ENCODE measurements around the gene FCN3. TPM values are rescaled to one million over a fixed set of nuclear protein-coding genes. Genes with fewer than 3 reads are reported as not detected.

FCN3 gene
- total RNA-seq, 2 donors from 2014 or later: not detected

DNA sequence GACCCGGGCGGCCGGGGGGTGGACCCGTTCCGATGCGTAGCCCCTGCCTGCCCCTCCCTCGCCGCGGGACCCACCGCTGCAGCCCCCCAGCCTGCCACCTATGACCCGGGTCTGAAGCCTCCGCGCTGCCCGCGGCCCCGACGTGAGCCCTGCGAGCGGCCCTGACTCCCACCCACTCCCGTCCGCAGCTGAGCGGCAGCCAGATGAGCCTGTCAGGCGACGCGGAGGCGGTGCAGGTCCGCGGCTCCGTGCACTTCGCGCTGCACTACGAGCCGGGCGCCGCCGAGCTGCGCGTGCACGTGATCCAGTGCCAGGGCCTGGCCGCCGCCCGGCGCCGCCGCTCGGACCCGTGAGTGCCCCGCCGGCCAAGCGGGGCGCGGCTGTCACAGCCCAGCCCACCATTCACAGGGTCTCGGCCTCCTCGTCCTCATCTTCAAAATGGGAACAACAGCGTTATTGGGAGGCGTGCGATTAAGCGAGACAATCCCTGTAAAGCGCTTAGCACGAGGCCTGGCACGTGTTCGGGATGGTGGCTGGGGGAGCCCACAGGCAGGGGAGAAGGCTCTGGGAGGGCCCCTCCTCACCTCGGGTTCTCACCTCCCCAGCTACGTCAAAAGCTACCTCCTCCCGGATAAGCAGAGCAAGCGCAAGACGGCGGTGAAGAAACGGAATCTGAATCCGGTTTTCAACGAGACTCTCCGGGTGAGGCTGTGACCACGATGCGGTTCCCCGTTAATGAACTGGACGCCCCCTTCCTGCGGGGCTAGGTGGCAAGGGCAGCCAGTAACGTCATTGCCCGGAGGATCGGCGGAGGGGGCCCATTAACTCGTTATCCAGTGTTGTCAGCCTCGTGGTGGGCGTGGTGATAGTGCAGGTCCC, 24.6 kb downstream of the FCN3 start:
- Mint-ChIP-seq H3K4me1 (peaks cover 11% of the 10 kb centered on the region), H3K36me3 (ENCODE audit: low read depth) (peaks cover 10% of the 10 kb centered on the region), H3K9me3 (no peaks in the 10 kb centered on the region), H3K4me3 (no peak overlapping the region), H3K27me3 (no peaks in the 10 kb centered on the region), H3K27ac (no peak overlapping the region)
- ATAC-seq (replicated peaks): peak; percentile 82

DNA sequence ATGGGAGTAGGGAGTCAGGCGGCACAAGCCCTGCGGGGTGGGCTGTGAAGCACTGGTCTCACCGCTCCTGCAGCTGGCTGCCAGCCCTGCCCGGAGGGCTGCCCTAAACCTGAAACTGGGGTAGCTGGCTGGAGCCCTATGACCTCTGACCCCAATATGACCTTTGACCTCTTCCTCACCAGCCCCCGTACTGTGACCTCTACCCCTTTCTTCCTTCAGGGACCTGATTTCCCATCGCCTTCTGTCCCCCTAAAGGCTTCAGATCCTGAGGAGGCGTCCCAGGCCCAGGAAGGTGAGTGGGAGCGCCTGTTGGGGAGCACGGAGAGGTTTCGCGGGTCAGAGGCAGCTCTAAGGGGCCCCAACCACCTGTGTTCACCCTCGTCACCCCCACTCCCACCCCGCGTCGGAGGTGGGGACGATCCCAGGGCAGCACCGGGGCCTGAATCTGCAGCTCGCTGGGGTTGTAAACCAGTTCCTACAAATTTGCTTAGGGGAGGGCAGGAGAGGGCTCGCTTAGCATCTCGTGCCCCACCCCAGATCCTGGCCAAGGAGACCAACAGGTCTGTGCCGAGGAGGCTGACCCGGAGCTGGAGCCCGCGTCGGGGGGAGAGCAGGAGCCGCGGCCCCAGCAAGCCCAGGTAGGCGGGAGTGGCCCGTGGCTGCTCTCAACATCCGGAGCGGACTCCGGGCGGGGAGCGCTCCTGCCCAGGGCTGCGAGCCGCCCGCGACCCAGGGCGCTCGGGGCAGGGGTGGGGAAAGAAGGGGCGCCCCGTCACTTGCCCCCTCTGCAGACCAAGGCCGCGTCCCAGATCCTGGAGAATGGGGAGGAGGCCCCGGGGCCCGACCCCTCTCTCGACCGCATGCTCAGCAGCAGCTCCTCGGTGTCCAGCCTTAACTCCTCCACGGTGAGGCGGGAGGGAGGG, 25.5 kb downstream of the FCN3 start:
- H3K4me3 Mint-ChIP-seq: peak overlapping the region; percentile 67
- H3K27me3 Mint-ChIP-seq: no peaks in the 10 kb centered on the region
- no peak overlapping the region for H3K27ac Mint-ChIP-seq
- H3K9me3 Mint-ChIP-seq: no peaks in the 10 kb centered on the region
- ATAC-seq (replicated peaks): peak; percentile 75
- peaks cover 11% of the 10 kb centered on the region for H3K4me1 Mint-ChIP-seq
- H3K36me3 Mint-ChIP-seq (ENCODE audit: low read depth): peaks cover 10% of the 10 kb centered on the region

DNA sequence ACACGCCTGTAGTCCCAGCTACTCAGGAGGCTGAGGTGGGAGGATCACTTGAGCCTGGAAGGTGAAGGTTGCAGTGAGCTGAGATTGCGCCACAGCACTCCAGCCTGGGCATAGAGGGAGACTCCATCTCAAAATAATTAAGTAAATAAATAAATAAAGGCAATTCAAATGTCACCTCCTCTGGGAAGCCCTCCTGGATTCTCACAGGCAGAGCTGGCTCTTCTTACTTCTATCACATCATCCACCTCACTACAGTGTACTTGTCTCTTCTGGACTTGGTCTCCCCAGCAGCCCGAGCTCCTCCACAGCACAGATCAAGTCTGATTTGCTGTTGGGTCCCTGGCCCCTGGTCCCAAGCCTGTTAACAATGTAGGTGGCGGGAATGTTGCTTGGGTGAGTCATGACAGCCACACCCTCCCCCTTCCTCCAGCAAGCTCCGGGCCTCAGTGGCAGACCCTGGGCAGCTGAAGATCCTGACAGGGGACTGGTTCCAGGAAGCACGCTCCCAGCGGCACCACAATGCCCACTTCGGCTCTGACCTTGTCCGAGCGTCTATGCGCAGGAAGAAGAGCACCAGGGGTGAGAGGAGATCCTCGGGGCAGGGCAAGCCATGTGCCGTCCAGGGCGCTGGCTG, 27.5 kb downstream of the FCN3 start:
- ATAC-seq (replicated peaks): no peak
- peaks cover 16% of the 10 kb centered on the region for H3K4me1 Mint-ChIP-seq
- peaks cover 16% of the 10 kb centered on the region for H3K36me3 Mint-ChIP-seq (ENCODE audit: low read depth)
- no peak overlapping the region for H3K4me3 Mint-ChIP-seq
- H3K9me3 Mint-ChIP-seq: no peaks in the 10 kb centered on the region
- H3K27ac Mint-ChIP-seq: peak overlapping the region; percentile 47
- H3K27me3 Mint-ChIP-seq: no peaks in the 10 kb centered on the region

DNA sequence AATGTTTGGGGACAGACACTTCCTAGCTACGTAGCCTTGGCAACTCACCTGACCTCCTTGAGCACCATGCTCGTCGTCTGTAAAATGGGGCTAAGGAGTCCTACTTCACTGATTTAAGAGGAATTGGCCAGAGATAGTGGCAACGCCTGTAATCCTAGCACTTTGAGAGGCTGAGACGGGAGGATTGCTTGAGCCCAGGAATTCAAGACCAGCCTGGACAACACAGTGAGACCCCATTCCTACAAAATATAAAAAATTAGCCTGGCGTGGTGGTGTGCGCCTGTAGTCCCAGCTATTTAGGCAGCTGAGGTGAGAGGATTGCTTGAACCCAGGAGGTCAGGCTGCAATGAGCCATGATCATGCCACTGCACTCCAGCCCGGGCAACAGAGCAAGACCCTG, 28.3 kb downstream of the FCN3 start:
- H3K9me3 Mint-ChIP-seq: no peaks in the 10 kb centered on the region
- peaks cover 18% of the 10 kb centered on the region for H3K4me1 Mint-ChIP-seq
- no peak overlapping the region for H3K4me3 Mint-ChIP-seq
- H3K36me3 Mint-ChIP-seq (ENCODE audit: low read depth): peaks cover 16% of the 10 kb centered on the region
- no peak for ATAC-seq (replicated peaks)
- no peaks in the 10 kb centered on the region for H3K27me3 Mint-ChIP-seq
- H3K27ac Mint-ChIP-seq: no peak overlapping the region

DNA sequence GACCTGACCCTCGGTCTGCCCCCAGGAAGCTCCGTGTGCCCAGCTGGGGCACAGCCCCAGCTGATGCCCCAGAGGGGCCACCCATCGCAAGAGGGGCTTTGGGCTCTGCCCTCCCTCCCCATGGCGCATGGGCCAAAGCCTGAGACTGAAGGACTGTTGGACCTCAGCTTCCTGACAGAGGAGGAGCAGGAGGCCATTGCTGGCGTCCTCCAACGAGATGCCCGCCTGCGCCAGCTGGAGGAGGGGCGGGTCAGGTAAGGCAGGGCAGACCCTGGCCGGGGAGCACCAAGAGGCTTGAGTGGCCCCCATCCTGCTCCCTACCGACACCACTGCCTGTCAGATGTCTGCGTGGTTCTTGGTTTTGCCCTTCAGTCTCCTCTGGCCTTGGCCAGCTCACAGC, 29.4 kb downstream of the FCN3 start:
- no peaks in the 10 kb centered on the region for H3K9me3 Mint-ChIP-seq
- H3K36me3 Mint-ChIP-seq (ENCODE audit: low read depth): peaks cover 16% of the 10 kb centered on the region
- H3K4me3 Mint-ChIP-seq: peak overlapping the region; percentile 42
- ATAC-seq (replicated peaks): no peak
- no peak overlapping the region for H3K27ac Mint-ChIP-seq
- no peaks in the 10 kb centered on the region for H3K27me3 Mint-ChIP-seq
- H3K4me1 Mint-ChIP-seq: peaks cover 27% of the 10 kb centered on the region

DNA sequence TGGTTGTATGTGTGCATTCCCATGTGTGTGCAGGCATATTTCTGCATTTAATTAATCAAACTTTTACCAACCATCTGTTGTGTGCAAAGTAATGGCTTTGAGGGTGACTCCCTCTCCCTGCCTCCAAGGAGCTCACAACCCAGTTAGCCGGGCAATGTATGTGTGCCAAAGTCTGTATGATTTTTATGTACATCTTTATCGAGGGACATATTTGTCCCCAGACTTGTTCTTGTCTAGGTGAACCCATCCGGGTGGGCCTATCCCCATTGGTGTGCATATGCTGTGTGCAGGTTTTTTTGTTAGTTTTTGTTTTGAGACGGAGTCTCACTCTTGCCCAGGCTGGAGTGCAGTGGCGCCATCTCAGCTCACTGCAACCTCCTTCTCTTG, 31.0 kb downstream of the FCN3 start:
- Mint-ChIP-seq H3K4me3 (peak overlapping the region; percentile 90), H3K9me3 (no peaks in the 10 kb centered on the region), H3K27me3 (no peaks in the 10 kb centered on the region), H3K4me1 (peaks cover 38% of the 10 kb centered on the region), H3K36me3 (ENCODE audit: low read depth) (peaks cover 16% of the 10 kb centered on the region), H3K27ac (peak overlapping the region; percentile 84)
- no peak for ATAC-seq (replicated peaks)

DNA sequence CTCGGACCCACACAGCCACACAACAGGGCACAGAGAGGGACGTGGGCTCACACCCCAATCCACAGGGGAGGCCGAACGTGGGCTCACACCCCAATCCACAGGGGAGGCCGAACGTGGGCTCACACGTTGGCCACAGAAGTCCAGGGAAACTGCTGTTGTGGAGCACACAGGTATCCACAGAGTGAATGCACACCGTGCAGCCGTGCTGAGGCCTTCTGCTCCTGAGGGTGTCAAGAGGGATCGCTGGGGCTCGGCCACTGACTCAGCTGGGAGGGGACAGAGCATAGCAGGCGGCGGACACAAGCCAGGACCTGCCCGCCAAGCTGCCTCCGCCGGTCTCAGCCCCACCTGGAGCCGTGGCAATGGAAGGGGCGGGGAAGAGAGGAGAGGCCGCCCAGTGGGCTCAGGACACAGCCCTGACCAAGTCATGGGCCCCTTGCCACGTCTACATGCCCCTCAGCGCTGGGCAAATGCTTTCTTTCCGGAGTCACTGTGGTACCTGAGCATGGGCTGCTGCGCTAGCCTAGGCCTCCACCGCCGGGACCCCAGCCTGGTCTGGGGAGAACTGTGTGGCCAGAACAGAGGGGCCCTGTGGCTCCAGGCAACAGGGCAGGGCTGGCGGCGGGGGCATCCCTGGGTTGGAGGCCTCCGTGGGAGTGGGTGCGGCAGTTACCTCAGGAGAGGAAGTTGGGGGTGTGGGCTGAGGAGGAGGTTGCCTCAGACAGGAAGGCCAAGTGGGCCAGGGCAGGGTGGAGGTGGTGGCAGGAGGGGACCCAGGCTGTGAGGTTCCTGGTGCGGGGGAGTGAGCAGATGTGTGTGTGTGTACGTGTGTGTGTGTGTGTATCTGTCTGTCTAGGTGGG, 31.6 kb downstream of the FCN3 start:
- peak; percentile 54 for ATAC-seq (replicated peaks)
- Mint-ChIP-seq H3K4me3 (peak overlapping the region; percentile 90), H3K9me3 (no peaks in the 10 kb centered on the region), H3K27ac (peak overlapping the region; percentile 84), H3K27me3 (no peaks in the 10 kb centered on the region), H3K36me3 (ENCODE audit: low read depth) (peaks cover 16% of the 10 kb centered on the region), H3K4me1 (peaks cover 37% of the 10 kb centered on the region)

DNA sequence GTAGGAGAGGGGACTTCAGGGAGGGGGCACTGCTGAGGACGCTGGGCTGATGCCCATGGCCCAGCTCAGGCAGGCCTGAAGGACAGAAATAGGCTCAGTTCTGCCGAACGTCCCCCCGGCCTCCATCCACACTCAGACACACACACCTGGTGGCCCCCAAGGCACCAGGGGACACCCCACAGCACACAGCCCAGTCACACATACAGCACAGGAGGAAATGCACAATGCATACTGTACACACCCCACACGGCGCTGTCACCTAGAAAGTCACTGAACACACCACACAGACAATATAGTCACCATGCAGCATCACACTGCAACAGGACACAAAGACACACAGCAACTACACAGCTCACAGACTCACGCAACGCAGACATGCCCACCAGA, 32.2 kb downstream of the FCN3 start:
- Mint-ChIP-seq H3K27me3 (no peaks in the 10 kb centered on the region), H3K4me3 (peak overlapping the region; percentile 90), H3K36me3 (ENCODE audit: low read depth) (peaks cover 16% of the 10 kb centered on the region), H3K4me1 (peaks cover 34% of the 10 kb centered on the region), H3K27ac (peak overlapping the region; percentile 84), H3K9me3 (no peaks in the 10 kb centered on the region)
- peak; percentile 75 for ATAC-seq (replicated peaks)

DNA sequence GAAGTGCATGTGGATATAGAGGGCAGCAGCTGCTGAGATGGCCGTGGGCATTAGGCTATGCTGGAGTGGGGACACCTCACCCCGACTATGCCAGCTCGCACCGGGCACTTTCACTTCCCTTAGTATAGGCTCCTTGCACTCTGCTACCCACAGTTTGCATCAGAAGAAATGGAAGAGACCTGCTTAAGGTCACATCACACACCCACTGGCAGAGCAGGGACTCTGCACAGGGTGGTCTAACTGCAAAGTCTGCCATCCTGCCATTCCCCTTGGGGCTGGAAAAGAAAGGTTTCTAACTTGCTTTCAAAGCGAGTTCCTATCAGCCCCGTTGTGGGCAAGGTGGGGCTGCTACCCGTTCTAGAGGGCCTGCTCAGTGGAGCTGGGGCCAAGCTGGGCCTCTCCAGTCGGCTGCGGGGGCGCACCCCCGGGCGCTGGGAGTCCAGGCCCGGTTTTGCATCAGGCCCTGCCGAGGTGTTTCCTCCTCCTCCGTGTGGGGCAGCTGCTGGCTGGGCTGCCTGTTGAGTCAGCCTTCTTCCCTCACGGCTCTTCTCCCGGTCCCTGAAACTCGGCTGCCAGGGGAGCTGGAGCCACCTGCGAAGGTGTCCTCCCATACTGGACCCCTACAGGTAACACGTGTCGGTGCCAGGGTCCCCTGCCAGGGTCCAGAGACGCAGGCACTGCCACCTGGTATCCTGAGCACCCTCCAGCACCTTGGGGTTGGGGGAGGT, 32.9 kb downstream of the FCN3 start, which contains the start of gene SYTL1:
SYTL1 (plus strand) TSS at position 498 of the 728 bp plus-strand sequence. CDS start 3,313 bp downstream, outside the sequence.
- ATAC-seq (replicated peaks): peak; percentile 57
- H3K4me3 Mint-ChIP-seq: peak within 1 kb of the TSS; percentile 90
- no peaks in the 10 kb centered on the region for H3K9me3 Mint-ChIP-seq
- H3K27ac Mint-ChIP-seq: peak within 1 kb of the TSS; percentile 84
- H3K36me3 Mint-ChIP-seq (ENCODE audit: low read depth): peaks cover 22% of the 10 kb centered on the region
- H3K4me1 Mint-ChIP-seq: peaks cover 34% of the 10 kb centered on the region
- H3K27me3 Mint-ChIP-seq: no peaks in the 10 kb centered on the region

DNA sequence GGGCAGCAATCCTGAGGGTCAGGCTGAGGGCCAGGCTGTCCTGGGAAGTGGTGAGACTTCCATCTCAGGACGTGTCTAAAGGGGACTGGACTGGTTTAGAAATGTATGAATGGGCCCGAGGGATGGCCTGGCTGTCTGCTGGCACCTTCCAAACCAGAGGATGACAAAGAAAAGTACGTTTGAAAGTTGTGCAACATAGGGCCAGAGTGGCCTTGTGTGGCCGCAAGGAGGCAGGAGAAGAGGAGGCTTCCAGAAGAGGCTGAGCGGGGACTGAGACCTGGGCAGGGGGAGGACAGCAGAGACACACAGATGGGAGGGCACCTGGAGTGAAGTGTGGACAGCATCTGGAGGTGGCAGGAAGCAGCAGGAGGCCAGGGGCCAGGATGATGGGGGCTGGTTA, 35.4 kb downstream of the FCN3 start:
- Mint-ChIP-seq H3K27me3 (no peaks in the 10 kb centered on the region), H3K36me3 (ENCODE audit: low read depth) (peaks cover 32% of the 10 kb centered on the region), H3K27ac (peak overlapping the region; percentile 64), H3K4me3 (peak overlapping the region; percentile 90), H3K9me3 (no peaks in the 10 kb centered on the region), H3K4me1 (peaks cover 27% of the 10 kb centered on the region)
- ATAC-seq (replicated peaks): no peak

DNA sequence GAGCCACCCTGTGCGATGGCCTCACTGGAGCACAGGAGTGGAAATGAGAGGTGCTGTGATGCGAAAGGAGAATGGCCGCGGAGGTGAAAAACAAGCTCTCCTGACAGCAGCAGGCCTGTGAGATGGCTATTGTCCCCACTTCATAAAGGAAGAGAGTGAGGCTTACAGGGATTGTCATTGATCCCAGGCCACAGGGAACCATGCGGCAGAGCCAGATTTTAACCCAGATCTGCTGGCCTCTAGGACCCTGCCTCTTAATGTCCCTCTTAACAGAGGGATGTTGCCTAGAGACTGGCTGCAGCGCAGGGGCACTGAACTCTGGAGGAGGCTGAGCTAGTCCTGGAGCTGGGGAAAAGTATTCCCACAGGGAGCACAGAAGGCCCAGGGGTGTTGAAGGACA, 35.9 kb downstream of the FCN3 start:
- Mint-ChIP-seq H3K36me3 (ENCODE audit: low read depth) (peaks cover 36% of the 10 kb centered on the region), H3K27ac (peak overlapping the region; percentile 64), H3K9me3 (no peaks in the 10 kb centered on the region), H3K4me1 (peaks cover 27% of the 10 kb centered on the region), H3K4me3 (peak overlapping the region; percentile 90), H3K27me3 (no peaks in the 10 kb centered on the region)
- ATAC-seq (replicated peaks): no peak

DNA sequence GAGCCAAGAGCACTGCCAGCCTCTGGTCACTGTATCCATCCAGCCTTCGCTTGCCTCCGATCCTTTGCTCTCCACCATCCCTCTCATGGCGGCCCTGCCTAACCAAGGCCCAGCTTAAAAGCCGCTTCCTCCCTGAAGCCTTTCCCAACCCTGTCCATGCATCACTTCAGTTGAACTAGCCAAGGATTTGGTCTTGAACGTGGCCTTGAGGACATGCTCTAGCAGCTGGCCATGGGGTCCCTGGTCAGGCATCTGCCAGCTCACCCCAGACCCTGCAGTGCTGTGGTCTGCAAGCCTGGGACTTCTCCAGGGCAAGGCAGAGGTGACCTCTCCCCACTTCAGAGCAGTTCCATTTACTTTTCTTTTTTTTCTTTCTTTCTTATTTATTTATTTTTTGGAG, 37.9 kb downstream of the FCN3 start:
- no peaks in the 10 kb centered on the region for H3K27me3 Mint-ChIP-seq
- no peaks in the 10 kb centered on the region for H3K9me3 Mint-ChIP-seq
- H3K27ac Mint-ChIP-seq: no peak overlapping the region
- peaks cover 23% of the 10 kb centered on the region for H3K4me1 Mint-ChIP-seq
- peaks cover 45% of the 10 kb centered on the region for H3K36me3 Mint-ChIP-seq (ENCODE audit: low read depth)
- no peak overlapping the region for H3K4me3 Mint-ChIP-seq
- no peak for ATAC-seq (replicated peaks)

Data from activated T-helper 17 cell treated with anti-CD3 and anti-CD28 coated beads, Interleukin-2, amount 50 U/mL, for 72 hours (primary cell).